ENCODE measurements around the gene CYP4F22. TPM values are rescaled to one million over a fixed set of nuclear protein-coding genes. Genes with fewer than 3 reads are reported as not detected.

CYP4F22 gene
- total RNA-seq, 3 donors from 2014 or later (not counting 1 experiment from before 2014, with no cell fraction given): 2.2 to 3.1 (median 2.6) TPM

DNA sequence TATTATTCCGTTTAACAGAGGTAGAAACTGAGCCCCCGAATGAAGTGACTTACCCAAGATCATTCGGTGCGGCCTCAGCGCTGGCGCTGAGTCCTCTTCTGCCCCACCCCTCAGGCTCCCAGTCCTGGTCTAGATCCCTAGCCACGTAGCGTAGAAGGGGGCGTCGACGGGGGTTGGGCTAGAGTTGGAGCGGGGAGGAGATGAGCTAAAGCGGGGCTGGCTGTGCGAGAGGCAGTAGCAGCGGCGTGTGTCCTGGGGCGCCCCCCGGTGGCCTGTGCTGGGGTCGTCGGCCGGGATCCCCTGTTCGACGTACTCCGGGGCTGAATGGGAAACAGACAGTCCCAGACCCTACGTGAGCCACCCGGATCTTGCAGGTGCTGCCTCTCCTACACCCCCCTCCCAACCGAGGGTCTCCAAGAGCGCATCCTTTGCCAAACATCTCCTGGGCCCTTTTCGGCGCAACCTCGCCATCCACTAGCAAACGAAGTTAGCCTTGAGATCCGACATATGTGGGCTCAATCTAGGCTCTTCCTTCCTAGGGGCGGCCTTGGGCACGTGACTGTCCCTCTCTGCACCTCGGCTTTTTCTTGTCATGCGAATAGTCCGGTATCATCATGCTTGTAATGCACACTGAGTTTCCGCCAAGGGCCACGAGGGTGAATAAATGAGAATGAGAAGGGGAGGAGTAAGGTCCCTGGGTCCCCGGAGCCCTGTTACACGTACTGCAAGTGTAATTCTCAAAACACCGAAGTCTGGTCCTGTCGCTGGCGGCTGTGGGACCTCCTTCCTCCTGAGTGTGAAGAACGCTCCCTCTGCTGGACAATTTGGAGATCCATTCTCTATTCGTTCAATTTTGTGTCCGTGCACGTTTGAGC lies 47.7 kb downstream of the CYP4F22 start:
- Mint-ChIP-seq H3K36me3 (no peaks in the 10 kb centered on the region), H3K4me1 (peaks cover 21 to 31% of the 10 kb centered on the region in 2 donors), H3K27ac (peak overlapping the region; percentile 81 to 84), H3K27me3 (ENCODE audit: low read depth in 2 of 2) (no peaks in the 10 kb centered on the region), H3K9me3 (no peaks in the 10 kb centered on the region), H3K4me3 (peak overlapping the region; percentile 86)
- Histone ChIP-seq H3K4me1 (ENCODE audit: control insufficient read depth, insufficient read depth, low read length) (peaks cover 23% of the 10 kb centered on the region), H3K27me3 (ENCODE audit: control insufficient read depth, insufficient read depth, low read length) (no peaks in the 10 kb centered on the region), H3K27ac (ENCODE audit: low read length) (peak overlapping the region; percentile 57), H3K9me3 (ENCODE audit: control insufficient read depth, insufficient read depth, low read length) (no peaks in the 10 kb centered on the region), H3K36me3 (ENCODE audit: control insufficient read depth, insufficient read depth, low read length) (no peaks in the 10 kb centered on the region), H3K4me3 (ENCODE audit: low read length) (peak overlapping the region; percentile 37)
- ATAC-seq: peak; percentile 84 to 94 (median 86)
- TF ChIP-seq, protein P1, sequence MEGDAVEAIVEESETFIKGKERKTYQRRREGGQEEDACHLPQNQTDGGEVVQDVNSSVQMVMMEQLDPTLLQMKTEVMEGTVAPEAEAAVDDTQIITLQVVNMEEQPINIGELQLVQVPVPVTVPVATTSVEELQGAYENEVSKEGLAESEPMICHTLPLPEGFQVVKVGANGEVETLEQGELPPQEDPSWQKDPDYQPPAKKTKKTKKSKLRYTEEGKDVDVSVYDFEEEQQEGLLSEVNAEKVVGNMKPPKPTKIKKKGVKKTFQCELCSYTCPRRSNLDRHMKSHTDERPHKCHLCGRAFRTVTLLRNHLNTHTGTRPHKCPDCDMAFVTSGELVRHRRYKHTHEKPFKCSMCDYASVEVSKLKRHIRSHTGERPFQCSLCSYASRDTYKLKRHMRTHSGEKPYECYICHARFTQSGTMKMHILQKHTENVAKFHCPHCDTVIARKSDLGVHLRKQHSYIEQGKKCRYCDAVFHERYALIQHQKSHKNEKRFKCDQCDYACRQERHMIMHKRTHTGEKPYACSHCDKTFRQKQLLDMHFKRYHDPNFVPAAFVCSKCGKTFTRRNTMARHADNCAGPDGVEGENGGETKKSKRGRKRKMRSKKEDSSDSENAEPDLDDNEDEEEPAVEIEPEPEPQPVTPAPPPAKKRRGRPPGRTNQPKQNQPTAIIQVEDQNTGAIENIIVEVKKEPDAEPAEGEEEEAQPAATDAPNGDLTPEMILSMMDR (IDR thresholded peaks at IDR 0.05): peak; percentile 73
- WGBS (ENCODE audit: insufficient coverage): under 1% methylated on average over 49 of the region's 49 CpGs
- intact Hi-C loops (cut with micrococcal nuclease): loop anchor here (1.0 to 5.0 kb wide), 5 partner anchors 44 to 463 kb away; partner anchors contain the start of gene PGLYRP2
- DNase-seq: peak; percentile 95 to 97

DNA sequence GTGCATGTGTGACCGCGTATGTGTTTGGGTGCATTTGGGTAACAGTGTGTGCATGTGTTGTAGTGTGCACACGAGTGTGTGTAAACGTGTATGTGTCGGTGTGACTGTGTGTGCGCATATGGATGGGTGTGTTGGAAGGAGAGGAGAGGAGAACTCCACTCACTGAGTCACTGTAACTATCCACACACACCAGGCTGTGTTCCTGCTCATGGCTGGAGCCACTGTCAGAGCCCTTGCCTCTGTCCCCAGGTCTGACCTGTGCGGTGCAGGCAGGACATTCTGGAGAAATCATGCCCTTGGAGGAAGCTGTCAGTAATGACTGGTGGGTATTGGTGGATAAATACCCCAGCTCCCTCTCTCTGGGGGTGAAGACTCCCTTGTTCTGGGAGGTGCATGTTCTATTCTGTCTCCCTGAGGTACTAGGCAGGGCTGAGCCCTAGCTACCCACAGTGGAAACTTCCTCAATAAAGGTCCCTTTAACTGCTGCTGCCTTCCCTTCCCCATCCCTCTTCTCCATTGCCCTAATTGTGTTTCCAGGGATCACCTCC lies 48.4 kb downstream of the CYP4F22 start:
- DNase-seq: no peak
- H3K27ac ChIP-seq (ENCODE audit: low read length): no peak overlapping the region
- 0% methylated on average over 6 of the region's 7 CpGs for WGBS (ENCODE audit: insufficient coverage)
- H3K9me3 ChIP-seq (ENCODE audit: control insufficient read depth, insufficient read depth, low read length): no peaks in the 10 kb centered on the region
- no peaks in the 10 kb centered on the region for H3K27me3 ChIP-seq (ENCODE audit: control insufficient read depth, insufficient read depth, low read length)
- H3K36me3 Mint-ChIP-seq: no peaks in the 10 kb centered on the region
- peaks cover 21 to 27% of the 10 kb centered on the region in 2 donors for H3K4me1 Mint-ChIP-seq
- H3K36me3 ChIP-seq (ENCODE audit: control insufficient read depth, insufficient read depth, low read length): no peaks in the 10 kb centered on the region
- intact Hi-C loops (cut with micrococcal nuclease): loop anchor here (1.0 to 5.0 kb wide), 5 partner anchors 44 to 464 kb away; partner anchors contain the start of gene PGLYRP2
- no peak overlapping the region for H3K4me3 ChIP-seq (ENCODE audit: low read length)
- H3K27me3 Mint-ChIP-seq (ENCODE audit: low read depth in 2 of 2): no peaks in the 10 kb centered on the region
- peaks cover 16% of the 10 kb centered on the region for H3K4me1 ChIP-seq (ENCODE audit: control insufficient read depth, insufficient read depth, low read length)
- peak overlapping the region; percentile 86 for H3K4me3 Mint-ChIP-seq
- H3K9me3 Mint-ChIP-seq: no peaks in the 10 kb centered on the region
- TF ChIP-seq, protein P1 (IDR thresholded peaks at IDR 0.05): no peak
- ATAC-seq: no peak
- H3K27ac Mint-ChIP-seq: peak overlapping the region; percentile 81 to 84

DNA sequence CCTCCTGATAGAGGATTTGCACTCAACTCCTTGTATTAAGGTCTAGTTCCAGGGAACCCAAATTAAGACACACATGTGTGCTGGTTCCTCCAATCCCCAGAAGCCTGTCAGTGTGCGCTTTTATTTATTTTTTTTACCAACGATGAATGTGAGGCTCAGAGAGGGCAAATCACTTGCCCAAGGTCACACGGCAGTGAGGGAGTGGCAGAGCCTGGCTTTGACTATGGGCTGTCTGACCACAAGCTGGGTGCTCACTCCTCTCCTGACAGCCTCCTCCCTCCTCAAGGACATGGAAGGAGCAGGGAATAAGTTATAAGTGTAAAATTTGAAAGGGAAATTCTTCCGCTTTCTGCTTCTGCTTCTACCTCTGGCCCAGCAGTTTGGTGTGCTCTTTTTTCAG lies 48.9 kb downstream of the CYP4F22 start:
- TF ChIP-seq, protein P1 (IDR thresholded peaks at IDR 0.05): no peak
- Histone ChIP-seq H3K27me3 (ENCODE audit: control insufficient read depth, insufficient read depth, low read length) (no peaks in the 10 kb centered on the region), H3K27ac (ENCODE audit: low read length) (no peak overlapping the region), H3K4me3 (ENCODE audit: low read length) (no peak overlapping the region), H3K4me1 (ENCODE audit: control insufficient read depth, insufficient read depth, low read length) (peaks cover 16% of the 10 kb centered on the region), H3K9me3 (ENCODE audit: control insufficient read depth, insufficient read depth, low read length) (no peaks in the 10 kb centered on the region), H3K36me3 (ENCODE audit: control insufficient read depth, insufficient read depth, low read length) (no peaks in the 10 kb centered on the region)
- no peak overlapping the region for H3K27ac Mint-ChIP-seq
- no peak overlapping the region for H3K4me3 Mint-ChIP-seq
- 86% methylated on average over 3 of the region's 4 CpGs for WGBS (ENCODE audit: insufficient coverage)
- H3K4me1 Mint-ChIP-seq: peaks cover 21 to 27% of the 10 kb centered on the region in 2 donors
- no peaks in the 10 kb centered on the region for H3K36me3 Mint-ChIP-seq
- no peak for ATAC-seq
- no peaks in the 10 kb centered on the region for H3K27me3 Mint-ChIP-seq (ENCODE audit: low read depth in 2 of 2)
- intact Hi-C loops (cut with micrococcal nuclease): loop anchor here (2.0 to 5.0 kb wide), 2 partner anchors 45 to 464 kb away; no protein-coding TSS in a partner anchor
- H3K9me3 Mint-ChIP-seq: no peaks in the 10 kb centered on the region
- DNase-seq: no peak
